Activated CD8-positive, alpha-beta memory T cell treated with anti-CD3 and anti-CD28 coated beads, Interleukin-2, amount 50 U/mL, for 24 hours (primary cell): ENCODE data around the gene MRAP.

Experiments
- DNase-seq: peaks from one replicate; pipeline ENCODE4 v3.0.0-alpha.2; 2020; ENCODE audit errors: extremely low read depth

Gene MRAP

DNA sequence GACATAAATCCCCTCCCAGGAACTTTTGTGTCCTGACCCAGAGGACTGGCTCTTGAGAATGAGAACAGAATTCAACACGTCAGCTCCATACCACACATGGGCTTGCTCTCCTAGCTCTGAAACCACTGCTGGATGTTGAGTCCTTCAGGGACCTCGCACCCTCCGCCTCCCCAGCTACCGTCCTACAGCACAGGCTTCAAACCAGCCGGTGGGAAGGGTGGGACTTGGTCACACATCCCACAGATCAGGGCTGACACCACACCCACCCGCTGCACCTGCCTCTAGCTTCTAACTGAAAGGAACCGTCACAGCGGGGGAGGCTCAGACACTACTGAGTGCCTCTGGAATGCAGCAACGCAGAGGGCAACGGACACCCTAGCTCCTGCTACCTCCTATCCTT is 24.0 kb downstream of the MRAP start:
- DNase-seq: no peak

DNA sequence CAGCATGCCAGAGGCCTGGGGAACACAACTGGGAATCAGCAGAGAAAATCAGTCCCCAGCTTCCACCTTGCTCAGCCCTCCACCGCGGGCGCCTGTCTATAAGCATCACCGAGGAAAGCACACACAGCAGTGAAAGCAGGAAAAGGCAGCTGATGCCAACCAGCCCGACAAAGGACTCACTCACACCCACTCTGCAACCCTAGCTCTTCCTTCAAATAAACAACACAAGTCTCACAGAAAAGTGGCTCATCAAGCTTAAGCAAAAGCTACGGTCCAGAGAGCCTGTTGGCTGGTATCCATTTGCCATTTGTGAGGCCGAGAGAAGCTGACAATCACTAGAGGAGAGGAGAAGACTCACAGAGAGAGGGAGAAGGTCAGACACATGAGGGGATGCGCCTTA is 27.1 kb downstream of the MRAP start:
- DNase-seq: no peak

- no peak for DNase-seq
Observed at GRCh38 chr21:32328595-32328994, 29.9 kb downstream of the MRAP start.

- no peak for DNase-seq
Observed at GRCh38 chr21:32329331-32329730, 30.7 kb downstream of the MRAP start.

GRCh38 chr21:32329776-32330175 is 31.1 kb downstream of the MRAP start:
- no peak for DNase-seq

- no peak for DNase-seq
Observed at GRCh38 chr21:32330784-32331311, 32.2 kb downstream of the MRAP start.

DNA sequence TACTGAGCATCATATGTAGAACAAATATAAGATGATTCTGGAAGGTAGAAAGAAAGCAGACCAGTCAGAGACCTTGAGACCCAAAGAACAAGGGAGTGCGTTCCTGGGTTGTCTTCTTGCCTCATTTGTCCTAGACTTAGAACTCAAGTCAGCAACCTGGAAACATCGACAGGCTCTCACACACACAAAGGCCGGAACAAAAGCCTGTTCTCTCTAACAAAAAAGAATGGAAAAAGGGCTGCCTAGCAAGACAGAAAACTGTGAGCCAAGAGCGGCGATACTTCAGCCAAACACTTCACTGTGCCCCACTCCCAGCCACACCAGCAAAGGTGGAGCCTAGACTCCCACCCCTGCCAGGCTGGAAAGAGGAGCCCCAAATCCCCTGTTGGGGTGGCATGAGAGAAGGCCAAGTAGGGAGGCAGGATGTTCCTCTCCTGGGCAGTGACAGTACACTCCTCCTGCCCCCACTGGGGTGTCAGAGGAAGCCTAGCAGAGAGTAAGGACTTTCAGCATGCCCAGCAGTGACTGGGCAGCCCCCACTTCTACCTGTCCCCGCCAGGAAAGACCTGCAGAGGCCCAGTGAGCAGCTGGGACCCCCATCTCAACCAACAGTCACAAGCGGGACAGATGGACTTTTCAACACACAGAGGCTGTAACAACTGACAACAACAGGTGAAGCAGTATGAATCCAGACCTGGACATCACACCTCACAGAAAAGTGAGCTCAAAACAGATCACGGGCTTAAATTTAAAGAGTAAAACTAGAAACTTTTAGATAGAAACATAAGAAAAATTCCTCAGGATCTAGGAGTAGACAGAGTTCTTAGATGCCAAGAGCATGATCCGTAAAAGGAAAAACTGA is 33.0 kb downstream of the MRAP start:
- DNase-seq: no peak

DNA sequence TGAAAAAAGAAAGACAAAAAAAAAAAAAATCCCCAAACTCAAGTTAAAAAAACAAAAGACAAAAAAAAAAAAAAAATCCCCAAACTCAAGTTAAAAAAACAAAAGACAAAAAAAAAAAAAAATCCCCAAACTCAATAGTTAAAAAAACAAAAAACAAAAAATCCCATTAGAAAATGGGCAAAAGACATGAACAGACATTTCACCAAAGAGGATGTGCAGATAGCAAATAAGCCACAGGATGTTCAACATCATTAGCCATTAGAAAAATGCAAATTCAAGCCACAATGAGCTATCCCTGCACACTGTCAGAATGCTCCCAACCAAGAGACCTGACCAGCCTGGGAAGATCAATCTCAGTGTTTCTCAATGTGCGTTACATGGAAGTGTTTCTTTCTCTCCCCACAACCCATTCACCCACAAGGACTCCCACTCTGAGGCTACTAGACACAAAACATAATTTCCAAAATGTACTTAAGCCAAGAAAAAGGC is 33.9 kb downstream of the MRAP start:
- no peak for DNase-seq

DNA sequence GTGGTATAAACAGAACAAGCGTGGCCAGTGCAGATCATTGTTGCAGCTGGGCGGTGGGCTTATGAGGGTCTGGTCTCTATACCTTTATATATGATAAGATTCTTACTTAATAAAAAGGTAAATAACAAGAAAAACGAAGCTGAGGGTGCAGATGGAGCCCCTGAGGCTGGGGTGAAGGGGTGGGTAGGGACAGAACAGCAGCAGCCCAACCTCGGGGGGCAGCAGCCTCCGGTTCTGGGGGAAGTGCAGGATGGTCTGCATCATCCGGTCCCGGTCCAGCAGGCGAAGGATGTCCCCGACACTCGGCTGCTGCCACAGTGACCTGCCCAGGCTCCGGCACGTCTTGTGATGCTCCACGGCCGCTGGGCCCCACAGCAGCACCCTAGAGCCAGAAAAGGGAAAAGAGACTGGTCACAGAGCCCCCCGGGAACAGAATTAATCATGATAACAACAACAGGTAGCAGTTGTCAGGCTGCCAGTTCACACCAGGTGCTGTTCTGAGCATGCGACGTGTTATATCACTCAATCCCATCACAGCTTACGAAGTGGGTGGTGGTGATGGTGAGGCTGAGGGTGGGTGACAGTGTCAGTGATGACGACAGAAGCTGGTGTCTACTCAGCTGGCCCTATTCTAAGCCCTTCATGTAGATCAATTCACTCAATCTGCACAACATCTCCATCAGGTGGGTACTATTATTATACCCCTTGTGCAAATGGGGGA is 35.5 kb downstream of the MRAP start:
- no peak for DNase-seq

DNA sequence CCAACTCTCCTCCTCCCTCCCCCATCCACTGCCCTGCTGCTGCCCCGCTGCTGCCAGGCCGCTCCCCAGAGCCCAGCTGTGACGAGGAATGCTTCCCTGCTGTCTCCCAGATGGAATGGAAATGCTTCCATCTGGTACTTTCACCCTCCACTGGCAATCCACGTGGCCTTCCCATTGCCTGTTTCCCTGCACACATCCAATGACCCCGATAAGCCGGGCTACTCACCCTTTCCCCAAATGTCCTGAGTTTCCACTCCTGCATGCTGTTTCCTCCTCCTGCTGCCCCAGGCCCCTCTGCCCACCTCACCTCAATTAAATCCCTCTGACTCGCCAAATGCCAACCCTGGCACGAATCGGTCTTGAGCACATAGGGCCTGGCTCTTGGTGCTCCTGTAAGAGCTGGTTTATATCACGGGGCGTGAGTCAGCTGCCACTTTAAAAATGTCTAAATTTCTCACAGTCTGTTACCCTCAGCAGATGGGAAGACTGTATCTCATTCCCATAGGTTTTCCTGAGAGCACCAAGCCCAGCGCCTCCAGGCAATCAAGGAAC is 36.4 kb downstream of the MRAP start:
- no peak for DNase-seq

DNA sequence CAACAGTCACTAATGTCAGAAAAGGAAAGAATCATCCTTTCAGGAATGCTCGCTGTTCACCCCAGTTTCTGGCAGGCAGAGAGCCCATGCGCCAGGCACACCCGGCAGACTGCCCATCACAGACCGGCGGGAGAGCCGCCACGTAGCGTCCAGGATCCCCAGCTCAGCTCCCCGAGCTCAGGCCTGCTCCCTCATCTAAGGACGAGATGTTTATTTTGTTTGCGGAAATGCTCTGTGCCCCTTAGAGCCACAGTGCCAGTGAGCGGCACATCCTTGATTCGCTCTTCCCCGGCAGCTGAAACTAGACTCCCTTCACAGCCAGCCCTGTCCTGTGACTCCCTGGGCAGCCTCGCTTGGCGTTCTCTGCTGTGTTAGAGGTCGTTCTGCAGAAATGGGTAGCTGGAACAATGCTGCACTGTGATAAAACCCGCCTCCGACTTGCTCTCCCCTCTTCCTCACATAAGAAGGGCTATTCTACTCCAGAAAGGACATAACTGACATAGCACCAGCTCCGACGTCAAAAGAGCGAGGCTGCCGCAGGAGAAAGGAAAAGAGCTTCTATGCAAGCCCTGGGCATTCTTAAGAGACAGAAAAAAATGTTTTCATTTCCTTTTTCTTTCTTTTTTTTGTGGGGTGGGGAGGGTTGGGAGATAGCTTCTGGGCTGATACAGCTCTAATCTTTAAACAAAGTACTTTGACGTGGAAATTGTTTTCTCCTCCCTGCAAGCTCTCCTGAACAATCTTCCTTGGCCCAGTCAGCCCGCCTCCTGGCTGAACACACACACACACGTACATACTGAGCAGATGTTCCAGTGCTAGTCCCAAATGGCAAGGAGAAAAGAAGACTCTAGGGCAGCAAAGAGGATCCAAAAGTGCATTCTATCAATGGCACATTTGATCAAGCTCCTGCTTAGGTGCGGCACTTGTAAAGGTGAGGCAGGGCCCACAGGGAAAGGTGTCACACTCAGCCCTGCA is 37.2 kb downstream of the MRAP start:
- no peak for DNase-seq

- DNase-seq: no peak
Observed at GRCh38 chr21:32336711-32337110, 38.1 kb downstream of the MRAP start.

DNA sequence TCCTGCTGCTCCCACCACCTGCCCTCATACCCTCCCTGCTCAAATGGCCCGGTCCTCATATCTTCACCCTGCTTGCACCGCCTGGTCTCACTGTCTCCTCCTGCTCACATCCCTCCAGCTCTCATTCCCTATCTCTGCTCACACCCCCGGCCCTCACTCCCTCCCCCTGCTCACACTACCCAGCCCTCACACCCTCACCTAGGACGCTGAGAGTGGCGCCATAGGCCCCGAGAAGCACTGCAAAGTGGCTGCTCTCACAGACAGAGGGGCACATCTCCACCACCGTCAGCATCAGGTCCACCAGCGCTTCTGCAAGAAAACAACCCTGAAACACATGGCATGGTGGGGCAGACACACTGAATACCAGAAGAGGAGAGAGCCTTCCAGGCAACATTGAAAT is 38.6 kb downstream of the MRAP start:
- no peak for DNase-seq

- no peak for DNase-seq
Observed at GRCh38 chr21:32338209-32338921, 39.7 kb downstream of the MRAP start.

GRCh38 chr21:32340863-32341848 is 42.5 kb downstream of the MRAP start:
- no peak for DNase-seq

DNA sequence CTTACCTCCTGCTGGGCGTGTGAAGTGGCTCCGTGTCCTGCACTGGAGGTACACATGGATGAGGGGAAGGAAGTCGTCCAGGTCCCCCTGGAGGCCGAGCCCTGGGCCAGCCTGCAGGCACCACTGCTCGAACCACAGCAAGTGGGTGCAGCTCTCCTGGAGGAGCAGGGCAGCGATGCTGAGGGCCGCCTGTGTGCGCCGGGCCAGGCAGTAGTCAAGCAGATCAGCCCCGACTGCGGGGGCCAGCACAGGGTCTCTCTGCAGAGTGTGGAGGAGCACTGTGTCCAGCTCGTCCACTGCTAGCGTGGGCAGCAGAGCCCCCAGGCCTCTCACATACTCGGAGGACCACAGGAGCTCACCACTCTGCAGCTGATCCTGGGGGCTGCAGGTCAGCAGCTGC is 48.3 kb downstream of the MRAP start:
- DNase-seq: no peak

DNA sequence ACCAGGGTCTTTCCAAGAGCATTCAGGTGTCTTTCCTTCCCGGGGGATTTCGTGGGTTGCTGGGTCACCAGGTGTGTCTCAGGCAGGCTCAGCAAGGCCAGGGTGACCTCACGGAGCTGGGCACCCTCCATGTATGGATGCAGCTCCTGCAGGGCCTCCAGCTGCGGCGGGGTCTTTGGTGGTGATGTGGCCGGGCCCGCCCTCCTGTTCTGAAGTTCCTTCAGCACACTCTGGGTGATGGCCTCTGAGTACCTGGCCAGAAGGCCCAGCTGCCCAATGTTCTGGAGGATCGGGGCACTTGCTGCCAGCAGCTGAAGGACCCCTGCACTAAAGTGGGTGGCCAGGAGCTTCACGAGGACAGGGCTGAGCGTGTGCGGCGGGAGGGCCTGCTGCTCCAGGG is 48.7 kb downstream of the MRAP start:
- DNase-seq: no peak

- no peak for DNase-seq
Observed at GRCh38 chr21:32347977-32348376, 49.3 kb downstream of the MRAP start.

DNA sequence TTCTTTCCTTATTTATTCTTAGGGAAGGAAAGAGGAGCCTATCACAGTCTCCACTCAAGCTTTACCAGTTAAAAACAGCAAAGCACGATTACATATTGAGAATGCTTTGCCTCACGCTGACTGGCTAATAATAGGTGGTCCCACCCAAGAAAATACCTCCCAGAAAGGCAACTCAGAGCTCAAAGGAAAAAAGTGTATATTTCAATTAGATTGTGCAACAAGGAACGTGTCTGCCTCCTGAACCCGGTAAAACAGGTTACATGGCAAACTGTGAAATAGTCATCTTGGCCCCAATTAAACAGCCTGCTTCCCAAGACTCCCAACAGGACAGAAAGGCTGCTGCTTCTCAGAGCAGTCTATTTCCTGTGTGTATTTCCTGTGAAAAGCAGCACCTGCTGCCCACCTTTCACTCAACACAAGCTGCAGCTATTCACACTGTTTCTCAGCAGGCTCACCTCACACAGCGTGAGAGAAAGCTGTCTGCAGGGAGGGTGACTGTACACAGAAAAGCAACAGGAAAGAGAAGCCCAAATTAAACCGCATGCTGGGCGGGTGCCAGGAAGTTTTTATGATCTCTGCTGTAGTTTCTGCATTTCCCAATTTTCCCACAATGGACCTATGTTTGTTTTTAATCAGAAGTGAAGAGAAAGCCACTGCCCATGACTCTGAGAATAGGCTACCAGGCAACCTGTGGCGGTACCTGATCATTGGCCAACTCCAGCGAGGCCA is 50.1 kb downstream of the MRAP start:
- no peak for DNase-seq
